ENCODE measurements around the gene CFAP221.

The CFAP221 gene

DNA sequence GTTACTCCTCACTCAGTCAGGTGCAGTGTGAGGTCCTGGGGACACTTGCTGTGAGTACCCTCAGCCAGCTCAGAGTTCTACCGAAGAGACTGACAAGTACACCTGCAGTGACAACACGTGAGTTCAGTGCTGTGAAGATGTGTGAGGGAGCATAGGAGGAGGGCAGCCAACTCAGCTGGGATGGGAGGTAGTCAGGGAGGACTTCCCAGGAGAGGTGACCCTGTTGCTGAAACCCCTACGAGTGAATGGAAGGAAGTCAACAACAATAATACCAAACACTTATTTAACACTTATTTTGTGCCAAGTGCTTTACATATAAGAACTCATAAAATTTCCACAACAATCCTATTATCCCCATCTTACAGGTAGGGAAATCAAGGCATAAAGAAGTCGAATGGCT, 145.0 kb downstream of the CFAP221 start:
- Histone ChIP-seq H3K4me3 (ENCODE audit: low read depth, low read length) (no peak overlapping the region), H3K27me3 (replicated peaks) (no peaks in the 10 kb centered on the region), H3K27ac (no peak overlapping the region), H3K36me3 (replicated peaks) (no peaks in the 10 kb centered on the region)
- TF ChIP-seq, protein P1, sequence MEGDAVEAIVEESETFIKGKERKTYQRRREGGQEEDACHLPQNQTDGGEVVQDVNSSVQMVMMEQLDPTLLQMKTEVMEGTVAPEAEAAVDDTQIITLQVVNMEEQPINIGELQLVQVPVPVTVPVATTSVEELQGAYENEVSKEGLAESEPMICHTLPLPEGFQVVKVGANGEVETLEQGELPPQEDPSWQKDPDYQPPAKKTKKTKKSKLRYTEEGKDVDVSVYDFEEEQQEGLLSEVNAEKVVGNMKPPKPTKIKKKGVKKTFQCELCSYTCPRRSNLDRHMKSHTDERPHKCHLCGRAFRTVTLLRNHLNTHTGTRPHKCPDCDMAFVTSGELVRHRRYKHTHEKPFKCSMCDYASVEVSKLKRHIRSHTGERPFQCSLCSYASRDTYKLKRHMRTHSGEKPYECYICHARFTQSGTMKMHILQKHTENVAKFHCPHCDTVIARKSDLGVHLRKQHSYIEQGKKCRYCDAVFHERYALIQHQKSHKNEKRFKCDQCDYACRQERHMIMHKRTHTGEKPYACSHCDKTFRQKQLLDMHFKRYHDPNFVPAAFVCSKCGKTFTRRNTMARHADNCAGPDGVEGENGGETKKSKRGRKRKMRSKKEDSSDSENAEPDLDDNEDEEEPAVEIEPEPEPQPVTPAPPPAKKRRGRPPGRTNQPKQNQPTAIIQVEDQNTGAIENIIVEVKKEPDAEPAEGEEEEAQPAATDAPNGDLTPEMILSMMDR (IDR thresholded peaks at IDR 0.05; ENCODE audit: low read depth, low read length, missing control alignments) = no peak
- DNase-seq = no peak
- in situ Hi-C loops (cut with HindIII; ENCODE audit: low pct_ligation_motif_present, low sequenced_read_pairs) = no loop called here

DNA sequence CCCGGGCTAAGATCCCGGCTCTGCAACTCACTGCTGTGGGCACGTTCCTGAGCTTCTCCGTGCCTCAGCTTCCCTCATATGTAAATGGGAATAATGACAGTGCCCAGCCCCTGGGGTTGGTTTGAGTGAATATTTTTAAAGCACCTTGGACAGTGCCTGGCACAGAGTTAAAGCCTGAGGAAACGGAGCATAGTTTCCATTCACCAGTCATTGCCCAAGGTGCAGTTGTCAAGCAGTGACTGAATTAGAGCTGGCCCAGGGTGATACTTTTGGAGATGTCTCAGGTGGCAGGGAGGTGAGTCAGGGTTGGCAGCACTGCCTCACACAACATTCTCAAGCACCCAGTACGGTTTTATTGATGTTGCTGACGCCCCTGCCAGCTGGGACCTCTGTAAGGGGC, 146.9 kb downstream of the CFAP221 start:
- in situ Hi-C loops (cut with HindIII; ENCODE audit: low pct_ligation_motif_present, low sequenced_read_pairs) = no loop called here

DNA sequence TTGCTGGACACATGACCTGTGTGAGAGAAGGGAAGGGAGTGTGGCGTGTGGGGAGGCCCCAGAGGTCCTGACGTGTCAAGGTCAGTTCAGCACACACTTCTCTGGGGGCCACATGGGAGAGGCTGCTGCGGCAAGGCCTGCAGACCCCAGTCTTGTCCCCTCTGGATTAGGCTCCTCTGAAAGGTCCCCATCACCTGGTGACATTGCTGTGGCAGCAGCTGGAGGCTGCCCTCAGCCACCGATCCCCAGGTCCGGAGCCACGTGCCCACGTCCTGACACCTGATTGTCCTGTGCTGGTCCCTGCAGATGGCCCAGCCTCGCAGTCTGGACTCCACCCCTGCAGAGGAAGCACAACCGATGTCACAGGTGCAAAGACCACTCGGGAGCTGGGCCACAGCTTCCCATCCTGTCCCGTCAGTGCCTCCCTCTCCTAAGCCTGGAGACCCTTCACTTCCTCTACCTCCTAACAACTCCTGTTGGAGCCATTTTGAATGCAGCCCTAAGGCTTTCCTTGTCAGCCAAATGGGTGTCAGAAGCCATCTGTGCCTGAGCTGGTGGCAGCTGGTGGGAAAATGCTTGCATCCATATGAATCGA, 147.5 kb downstream of the CFAP221 start:
- in situ Hi-C loops (cut with HindIII; ENCODE audit: low pct_ligation_motif_present, low sequenced_read_pairs) = no loop called here
- Histone ChIP-seq H3K27me3 (replicated peaks) (no peaks in the 10 kb centered on the region), H3K4me3 (ENCODE audit: low read depth, low read length) (no peak overlapping the region), H3K27ac (no peak overlapping the region), H3K36me3 (replicated peaks) (no peaks in the 10 kb centered on the region)
- DNase-seq = no peak
- TF ChIP-seq, protein P1 (IDR thresholded peaks at IDR 0.05; ENCODE audit: low read depth, low read length, missing control alignments) = no peak

More for the DNA sequence above, 146.9 kb downstream of the CFAP221 start:
- no peaks in the 10 kb centered on the region for H3K27me3 ChIP-seq (replicated peaks)
- no peak for DNase-seq
- TF ChIP-seq, protein P1 (IDR thresholded peaks at IDR 0.05; ENCODE audit: low read depth, low read length, missing control alignments) = no peak
- H3K4me3 ChIP-seq (ENCODE audit: low read depth, low read length) = no peak overlapping the region
- H3K27ac ChIP-seq = no peak overlapping the region
- no peaks in the 10 kb centered on the region for H3K36me3 ChIP-seq (replicated peaks)

DNA sequence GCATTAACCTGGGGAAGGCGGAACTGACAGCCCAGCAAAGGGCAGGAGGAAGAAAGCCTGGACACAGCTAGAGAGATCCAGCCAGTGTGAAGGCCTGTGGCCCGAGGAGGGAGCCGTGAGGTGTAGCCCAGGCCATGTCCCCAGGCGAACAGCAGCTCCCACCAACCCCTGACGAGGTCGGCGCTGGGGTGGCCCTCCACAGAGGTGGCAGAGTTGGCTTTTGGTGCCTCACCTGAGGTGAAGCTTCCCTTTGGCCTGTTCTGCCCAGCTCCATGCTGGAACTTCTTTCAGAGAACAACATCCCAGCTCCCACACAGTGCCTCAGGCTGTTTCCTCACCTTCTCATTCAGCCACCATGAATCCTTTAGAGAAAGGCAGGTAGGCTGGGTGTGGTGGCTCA, 148.1 kb downstream of the CFAP221 start:
- no peak for DNase-seq
- H3K4me3 ChIP-seq (ENCODE audit: low read depth, low read length) = no peak overlapping the region
- in situ Hi-C loops (cut with HindIII; ENCODE audit: low pct_ligation_motif_present, low sequenced_read_pairs) = no loop called here
- H3K27ac ChIP-seq = no peak overlapping the region
- H3K27me3 ChIP-seq (replicated peaks) = no peaks in the 10 kb centered on the region
- H3K36me3 ChIP-seq (replicated peaks) = no peaks in the 10 kb centered on the region
- TF ChIP-seq, protein P1 (IDR thresholded peaks at IDR 0.05; ENCODE audit: low read depth, low read length, missing control alignments) = no peak

DNA sequence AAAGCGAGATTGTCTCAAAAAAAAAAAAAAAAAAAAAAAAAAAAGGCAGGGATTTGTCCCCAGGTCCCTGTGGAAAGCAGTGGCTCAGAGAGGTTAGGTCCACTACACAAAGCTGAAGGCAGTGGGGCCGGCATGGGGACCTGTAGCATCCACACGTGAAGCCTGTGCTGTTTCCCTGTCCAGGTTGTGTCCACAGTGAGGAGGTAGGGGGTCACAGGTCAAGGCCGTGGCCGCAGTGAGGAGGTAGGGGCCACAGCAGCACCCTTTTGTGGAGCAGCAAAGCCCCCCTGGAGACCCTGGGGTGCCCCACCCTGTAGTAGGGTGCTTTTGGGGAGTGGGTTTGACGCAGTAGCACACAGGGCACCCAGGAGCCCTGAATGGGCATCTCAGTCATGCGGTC, 148.7 kb downstream of the CFAP221 start:
- Histone ChIP-seq H3K36me3 (replicated peaks) (no peaks in the 10 kb centered on the region), H3K4me3 (ENCODE audit: low read depth, low read length) (no peak overlapping the region), H3K27ac (no peak overlapping the region), H3K27me3 (replicated peaks) (no peaks in the 10 kb centered on the region)
- no peak for DNase-seq
- in situ Hi-C loops (cut with HindIII; ENCODE audit: low pct_ligation_motif_present, low sequenced_read_pairs) = no loop called here
- TF ChIP-seq, protein P1 (IDR thresholded peaks at IDR 0.05; ENCODE audit: low read depth, low read length, missing control alignments) = no peak

DNA sequence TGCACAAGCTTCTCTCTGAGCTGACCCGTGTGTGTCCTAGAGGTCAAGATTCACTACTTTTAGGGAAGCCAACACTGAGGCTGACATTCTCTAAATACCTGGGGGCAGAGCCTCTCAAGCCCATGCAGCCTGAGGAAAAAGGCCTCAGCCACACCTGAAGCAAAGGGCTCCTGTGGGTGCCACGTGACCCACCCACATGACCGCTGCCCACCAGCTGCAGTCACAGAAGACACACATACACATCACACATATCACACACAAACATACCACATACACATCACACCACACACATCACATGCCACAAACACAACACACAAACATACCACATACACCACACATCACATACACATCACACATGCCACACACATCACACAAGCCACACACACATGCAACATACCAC, 149.3 kb downstream of the CFAP221 start:
- DNase-seq = no peak
- TF ChIP-seq, protein P1 (IDR thresholded peaks at IDR 0.05; ENCODE audit: low read depth, low read length, missing control alignments) = no peak
- no peak overlapping the region for H3K27ac ChIP-seq
- no peaks in the 10 kb centered on the region for H3K36me3 ChIP-seq (replicated peaks)
- in situ Hi-C loops (cut with HindIII; ENCODE audit: low pct_ligation_motif_present, low sequenced_read_pairs) = no loop called here
- no peak overlapping the region for H3K4me3 ChIP-seq (ENCODE audit: low read depth, low read length)
- H3K27me3 ChIP-seq (replicated peaks) = no peaks in the 10 kb centered on the region

Data from brain microvascular endothelial cell (primary cell).